Measurements from ENCODE around the gene EIF3D.

EIF3D gene

GRCh38 chr22:36554098-36554497 is 25.1 kb upstream of the EIF3D start:
- CTCF ChIA-PET: interaction anchor here (3.0 kb wide), 1 partner anchor 9 kb away, joined by 13 read pairs; no protein-coding TSS in a partner anchor

GRCh38 chr22:36552289-36552688 is 23.3 kb upstream of the EIF3D start:
- Histone ChIP-seq H3K27ac (ENCODE audit: extremely low read depth, low read depth, low read length) (no peak overlapping the region), H3K36me3 (ENCODE audit: control insufficient read depth in 2 of 2, insufficient read depth in 1 of 2, low read length in 2 of 2) (no peaks in the 10 kb centered on the region), H3K4me1 (ENCODE audit: control insufficient read depth, insufficient read depth, low read length) (no peaks in the 10 kb centered on the region), H3K4me3 (ENCODE audit: low read depth, low read length) (no peak overlapping the region), H3K9me3 (ENCODE audit: control insufficient read depth, insufficient read depth, low read depth, low read length) (no peaks in the 10 kb centered on the region)
- TF ChIP-seq ZNF621 (tag by site-specific recombination; IDR thresholded peaks at IDR 0.05): no peak
- TF ChIP-seq ZBTB20 (tag by site-specific recombination; IDR thresholded peaks at IDR 0.05): no peak
- TF ChIP-seq ZNF24 (tag by site-specific recombination; IDR thresholded peaks at IDR 0.05): no peak
- no peak for TF ChIP-seq ZSCAN30 (tag by site-specific recombination; IDR thresholded peaks at IDR 0.05)
- TF ChIP-seq ZNF280C (tag by site-specific recombination; IDR thresholded peaks at IDR 0.05): no peak
- no peak for TF ChIP-seq ZNF670 (tag by site-specific recombination; IDR thresholded peaks at IDR 0.05; ENCODE audit: low read depth)
- TF ChIP-seq ZNF777 (tag by site-specific recombination; IDR thresholded peaks at IDR 0.05; ENCODE audit: borderline replicate concordance): no peak
- TF ChIP-seq GFI1B (tag by site-specific recombination; IDR thresholded peaks at IDR 0.05): no peak
- TF ChIP-seq ZBTB17 (tag by site-specific recombination; IDR thresholded peaks at IDR 0.05): no peak
- TF ChIP-seq INSM2 (tag by site-specific recombination; IDR thresholded peaks at IDR 0.05): no peak
- TF ChIP-seq HOXD13 (CRISPR knock-in tag; IDR thresholded peaks at IDR 0.05; ENCODE audit: borderline replicate concordance): no peak
- no peak for TF ChIP-seq ZFHX2 (tag by site-specific recombination; conservative IDR thresholded peaks at IDR 0.05)
- TF ChIP-seq KLF10 (tag by site-specific recombination; IDR thresholded peaks at IDR 0.05): no peak
- no peak for TF ChIP-seq GLIS2 (tag by site-specific recombination; IDR thresholded peaks at IDR 0.05)
- no peak for TF ChIP-seq ZNF558 (tag by site-specific recombination; IDR thresholded peaks at IDR 0.05)
- TF ChIP-seq TCF7L2 (IDR thresholded peaks at IDR 0.05; ENCODE audit: borderline replicate concordance, low read depth, low read length): no peak
- ChIA-PET CTCF (interaction anchor here (0.7 to 3.1 kb wide), 4 partner anchors 9 to 889 kb away, joined by 3 to 18 read pairs (median 4); no protein-coding TSS in a partner anchor), POLR2A (interaction anchor here (1.3 kb wide), 1 partner anchor 224 kb away, joined by 3 read pairs; the partner anchor contains the start of gene IFT27)

More at GRCh38 chr22:36554098-36554497, 25.1 kb upstream of the EIF3D start:
- no peak overlapping the region for H3K27ac ChIP-seq (ENCODE audit: extremely low read depth, low read depth, low read length)
- POLR2A ChIA-PET: interaction anchor here (0.7 kb wide), 1 partner anchor 72 kb away, joined by 3 read pairs; no protein-coding TSS in a partner anchor
- no peaks in the 10 kb centered on the region for H3K36me3 ChIP-seq (ENCODE audit: control insufficient read depth in 2 of 2, insufficient read depth in 1 of 2, low read length in 2 of 2)
- no peak overlapping the region for H3K4me3 ChIP-seq (ENCODE audit: low read depth, low read length)
- TF ChIP-seq ZNF341 (tag by site-specific recombination; IDR thresholded peaks at IDR 0.05; ENCODE audit: low read depth): 0 out of 2 replicates have a peak, but pooled peaks have one; percentile 11
- 0 out of 2 replicates have a peak, but pooled peaks have one; percentile 48 for TF ChIP-seq ZIC2 (tag by site-specific recombination; IDR thresholded peaks at IDR 0.05)
- TF ChIP-seq ZBTB8A (tag by site-specific recombination; IDR thresholded peaks at IDR 0.05): no peak
- no peak for TF ChIP-seq ZNF140 (tag by site-specific recombination; IDR thresholded peaks at IDR 0.05)
- H3K9me3 ChIP-seq (ENCODE audit: control insufficient read depth, insufficient read depth, low read depth, low read length): no peaks in the 10 kb centered on the region
- H3K4me1 ChIP-seq (ENCODE audit: control insufficient read depth, insufficient read depth, low read length): no peaks in the 10 kb centered on the region
